ENCODE results near the gene ZNF536. TPM values are rescaled to one million over a fixed set of nuclear protein-coding genes. Genes with fewer than 3 reads are reported as not detected.

Gene ZNF536
- total RNA-seq, 1 experiment from 2014 or later = 0.35 TPM

GRCh38 chr19:30437869-30438268 is 65.7 kb downstream of the ZNF536 start:
- H3K9me3 Mint-ChIP-seq = 0 out of 2 replicates have a peak, but pooled peaks cover 4% of the 10 kb centered on the region
- H3K4me1 Mint-ChIP-seq = peaks cover 14% of the 10 kb centered on the region
- H3K27me3 Mint-ChIP-seq (ENCODE audit: low read depth) = no peaks in the 10 kb centered on the region
- ChIA-PET CTCF (interaction anchor here (0.8 to 1.8 kb wide), 8 partner anchors 12 to 678 kb away, joined by 3 to 8 read pairs (median 4); no protein-coding TSS in a partner anchor), POLR2A (interaction anchor here (0.6 kb wide), 1 partner anchor 210 kb away, joined by 3 read pairs; no protein-coding TSS in a partner anchor)
- H3K27ac Mint-ChIP-seq = no peak overlapping the region
- no peaks in the 10 kb centered on the region for H3K36me3 Mint-ChIP-seq
- ATAC-seq (no peak), DNase-seq (ENCODE audit: low spot score) (no peak)
- H3K4me3 Mint-ChIP-seq = no peak overlapping the region
- TF ChIP-seq GABPB1 (CRISPR knock-in tag; IDR thresholded peaks at IDR 0.05) = no peak
- TF ChIP-seq ETV6 (CRISPR knock-in tag; IDR thresholded peaks at IDR 0.05) = no peak
- no peak for TF ChIP-seq NR2C2 (CRISPR knock-in tag; IDR thresholded peaks at IDR 0.05)
- TF ChIP-seq RORB (CRISPR knock-in tag; IDR thresholded peaks at IDR 0.05) = no peak
- no peak for TF ChIP-seq AFF4 (CRISPR knock-in tag; IDR thresholded peaks at IDR 0.05; ENCODE audit: borderline replicate concordance)
- TF ChIP-seq USF2 (CRISPR knock-in tag; IDR thresholded peaks at IDR 0.05) = no peak

GRCh38 chr19:30439310-30439709 is 67.1 kb downstream of the ZNF536 start:
- H3K4me3 Mint-ChIP-seq = no peak overlapping the region
- POLR2A ChIA-PET = no interaction called here
- peaks cover 14% of the 10 kb centered on the region for H3K4me1 Mint-ChIP-seq
- no peak overlapping the region for H3K27ac Mint-ChIP-seq
- no peak for ATAC-seq
- CTCF ChIA-PET = interaction anchor here (0.6 to 1.3 kb wide), 3 partner anchors 173 to 228 kb away, joined by 3 to 5 read pairs (median 5); no protein-coding TSS in a partner anchor
- DNase-seq (ENCODE audit: low spot score) = no peak
- H3K27me3 Mint-ChIP-seq (ENCODE audit: low read depth) = no peaks in the 10 kb centered on the region
- TF ChIP-seq AR (CRISPR knock-in tag; IDR thresholded peaks at IDR 0.05) (no peak), GRHL2 (CRISPR knock-in tag; IDR thresholded peaks at IDR 0.05; ENCODE audit: insufficient replicate concordance, severe bottlenecking) (no peak), ARID4B (CRISPR knock-in tag; IDR thresholded peaks at IDR 0.05; ENCODE audit: borderline replicate concordance) (no peak), JAZF1 (CRISPR knock-in tag; IDR thresholded peaks at IDR 0.05) (no peak), ZNF317 (CRISPR knock-in tag; IDR thresholded peaks at IDR 0.05; ENCODE audit: borderline replicate concordance, low read depth) (no peak), ZNF219 (CRISPR knock-in tag; IDR thresholded peaks at IDR 0.05; ENCODE audit: borderline replicate concordance) (no peak), HMGXB4 (CRISPR knock-in tag; IDR thresholded peaks at IDR 0.05) (no peak), OVOL2 (CRISPR knock-in tag; IDR thresholded peaks at IDR 0.05; ENCODE audit: borderline replicate concordance) (no peak), ZNF232 (CRISPR knock-in tag; IDR thresholded peaks at IDR 0.05) (no peak), FOXK1 (CRISPR knock-in tag; IDR thresholded peaks at IDR 0.05) (no peak)
- H3K9me3 Mint-ChIP-seq = 0 out of 2 replicates have a peak, but pooled peaks cover 4% of the 10 kb centered on the region
- H3K36me3 Mint-ChIP-seq = no peaks in the 10 kb centered on the region
